T-helper 2 cell treated with Interferon-gamma antibody and Interleukin-4, amounts not matched to agents 100 ng/mL and 5 ng/mL, for 36 hours (primary cell): ENCODE results near the gene NME5. TPM values are rescaled to one million over a fixed set of nuclear protein-coding genes. Genes with fewer than 3 reads are reported as not detected.

Source experiments
- intact Hi-C: fragments of 100-400 bp; cut with micrococcal nuclease; formaldehyde crosslinking; loops from one replicate; pipeline ENCODE4 v1.15.1; 2023
- total RNA-seq: library from RNA; stranded (reverse); gene quantifications from 2 replicates; pipeline ENCODE4 v1.2.3, GENCODE V29; 2022

The NME5 gene
- total RNA-seq, 1 donor from 2014 or later, result not detected

- intact Hi-C loops, result no loop called here
These were observed 1.0 kb upstream of the NME5 start for GRCh38 chr5:138140268-138140667.

- intact Hi-C loops, result loop anchor here (10.0 kb wide), 2 partner anchors 385 to 515 kb away; partner anchors contain the start of gene HNRNPA0
These were observed 508 bp upstream of the NME5 start for GRCh38 chr5:138139781-138140090.

- intact Hi-C loops, result loop anchor here (10.0 kb wide), 2 partner anchors 378 to 508 kb away; partner anchors contain the start of gene HNRNPA0
These were observed 6.7 kb downstream of the NME5 start for GRCh38 chr5:138132543-138132942.

- intact Hi-C loops, result no loop called here
These were observed 9.9 kb downstream of the NME5 start for GRCh38 chr5:138129347-138129746.

GRCh38 chr5:138128334-138128733, 10.9 kb downstream of the NME5 start:
- intact Hi-C loops, result no loop called here

- intact Hi-C loops, result no loop called here
These were observed 24.0 kb downstream of the NME5 start for GRCh38 chr5:138115254-138115653.

- intact Hi-C loops, result no loop called here
These were observed 27.3 kb downstream of the NME5 start for GRCh38 chr5:138111937-138112336.

GRCh38 chr5:138111181-138111580, 28.0 kb downstream of the NME5 start:
- intact Hi-C loops, result no loop called here

- intact Hi-C loops, result no loop called here
These were observed 28.8 kb downstream of the NME5 start for GRCh38 chr5:138110266-138110963.

GRCh38 chr5:138109463-138110265, 29.6 kb downstream of the NME5 start:
- intact Hi-C loops, result no loop called here

- intact Hi-C loops, result no loop called here
These were observed 32.0 kb downstream of the NME5 start for GRCh38 chr5:138107213-138107612.

- intact Hi-C loops, result no loop called here
These were observed 33.5 kb downstream of the NME5 start for GRCh38 chr5:138105709-138106108.

GRCh38 chr5:138103319-138103637, 36.0 kb downstream of the NME5 start:
- intact Hi-C loops, result no loop called here

GRCh38 chr5:138102454-138103318, 36.5 kb downstream of the NME5 start:
- intact Hi-C loops, result no loop called here

- intact Hi-C loops, result no loop called here
These were observed 42.0 kb downstream of the NME5 start for GRCh38 chr5:138096997-138097828.

- intact Hi-C loops, result no loop called here
These were observed 42.9 kb downstream of the NME5 start for GRCh38 chr5:138096363-138096762.

- intact Hi-C loops, result no loop called here
These were observed 43.9 kb downstream of the NME5 start for GRCh38 chr5:138095100-138095907.

GRCh38 chr5:138093036-138093435, 46.2 kb downstream of the NME5 start:
- intact Hi-C loops, result no loop called here

- intact Hi-C loops, result no loop called here
These were observed 46.9 kb downstream of the NME5 start for GRCh38 chr5:138092301-138092700.

GRCh38 chr5:138091685-138092084, 47.5 kb downstream of the NME5 start:
- intact Hi-C loops, result no loop called here
